ENCODE measurements around the gene HTR2C. TPM values are rescaled to one million over a fixed set of nuclear protein-coding genes. Genes with fewer than 3 reads are reported as not detected.
A peak's percentile ranks its signal among the peaks of the same experiment; 100 is the strongest.

HTR2C gene
- total and polyA plus RNA-seq, 10 of the 15 experiments (the other 5 are each of a cell fraction or from before 2014, with no cell fraction given) = 0.03 TPM; not detected in 9

MicroRNA genes within 50 kb of the gene (microRNA counts, 767-probe panel; counts per million panel counts)
- microRNA hsa-miR-1264 (784 counts per million, percentile 18 among the panel's probes with 10 or more counts), microRNA hsa-miR-1298 (1,244 counts per million, percentile 41 among the panel's probes with 10 or more counts), microRNA hsa-miR-1911-5p (784 counts per million, percentile 18 among the panel's probes with 10 or more counts), microRNA hsa-miR-1912 (55.3 counts per million), microRNA hsa-miR-448 (1,585 counts per million, percentile 60 among the panel's probes with 10 or more counts), microRNA hsa-miR-764 (784 counts per million, percentile 18 among the panel's probes with 10 or more counts)

Small RNA genes lying within 50 kb of the gene (microRNA-seq; reads per million reads assigned to microRNA genes)
- gene MIR1264 (not detected), gene MIR1298 (not detected), gene MIR1911 (3.6 reads per million, percentile 21 among the genes with 10 or more reads in this experiment), gene MIR1912 (not detected), gene MIR448 (not detected), gene MIR764 (not detected)

Small RNA genes lying within 50 kb of the gene (small RNA-seq; reads per million reads assigned to genes)
- not detected for gene AL355812.1
- gene MIR1264 = not detected
- gene MIR1298 = not detected
- not detected for gene MIR1911
- not detected for gene MIR1912
- gene MIR448 = not detected
- not detected for gene MIR764
- not detected for gene SNORA35

Measured in GM12878 (cell line).